ENCODE data around the gene DEFB131B. TPM values are rescaled to one million over a fixed set of nuclear protein-coding genes. Genes with fewer than 3 reads are reported as not detected.

The DEFB131B gene
- total RNA-seq, 1 donor from 2014 or later, result not detected

Other genes with a start within 250 kb of the DEFB131B start
- not detected for gene DEFB108B, start 45.3 kb upstream of the DEFB131B start, total RNA-seq
- 2.9 TPM for gene XNDC1N, start 50.1 kb downstream of the DEFB131B start, total RNA-seq
- 18.4 TPM for gene RNF121, start 50.6 kb downstream of the DEFB131B start, total RNA-seq
- gene IL18BP, start 120.5 kb downstream of the DEFB131B start, total RNA-seq, result 6.2 TPM
- 86.0 TPM for gene NUMA1, start 202.1 kb downstream of the DEFB131B start, total RNA-seq
- 4.2 TPM for gene LRRC51, start 202.4 kb downstream of the DEFB131B start, total RNA-seq
- gene LAMTOR1, start 224.8 kb downstream of the DEFB131B start, total RNA-seq, result 79.3 TPM
- gene TOMT, start 227.5 kb downstream of the DEFB131B start, total RNA-seq, result not detected
- gene ANAPC15, start 234.2 kb downstream of the DEFB131B start, total RNA-seq, result 46.4 TPM